SKM-1 (cell line): ENCODE data around the gene IGFBPL1.

ENCODE experiments used
- DNase-seq: peaks from one replicate; lab custom pipeline; 2025; ENCODE audit not compliant: unreplicated experiment; lab: John Stamatoyannopoulos, UW

The IGFBPL1 gene

DNA sequence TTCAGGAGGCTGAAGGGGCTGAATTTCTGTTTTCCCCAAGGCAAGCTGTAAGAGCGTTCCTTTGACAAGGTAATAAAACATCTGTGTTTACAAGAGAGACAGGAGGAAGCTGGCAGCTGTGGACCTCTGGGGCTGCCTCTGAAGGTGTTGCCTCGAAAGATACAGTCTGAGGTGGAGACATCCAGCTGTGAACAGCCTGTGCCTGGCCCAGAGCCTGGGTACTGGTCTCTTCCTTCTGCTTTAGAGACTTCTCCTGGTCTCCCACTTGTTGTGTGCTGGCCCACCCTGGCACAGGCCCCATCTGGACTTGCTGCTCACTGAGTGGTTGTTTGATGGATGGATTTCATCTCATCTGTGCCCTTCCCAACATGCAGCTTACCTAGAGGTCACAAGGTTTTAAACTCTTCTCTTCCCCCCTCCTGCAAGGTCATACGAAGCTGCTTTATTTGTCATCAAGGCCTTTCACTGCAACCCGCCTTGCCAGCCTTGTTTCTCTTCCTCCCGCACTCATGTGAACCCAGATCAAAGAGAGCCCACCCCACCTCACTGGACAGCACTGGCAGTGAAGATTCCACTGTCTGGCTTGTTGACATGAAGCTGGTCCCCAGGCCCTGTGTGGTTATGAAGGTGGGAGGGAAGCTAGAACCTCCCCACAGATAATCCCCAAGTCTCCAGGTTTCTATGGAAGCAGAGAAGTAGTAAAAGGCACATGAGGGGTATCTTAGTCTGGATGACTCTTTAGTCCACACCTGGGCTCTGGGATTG is 66.7 kb downstream of the IGFBPL1 start:
- DNase-seq = no peak

DNA sequence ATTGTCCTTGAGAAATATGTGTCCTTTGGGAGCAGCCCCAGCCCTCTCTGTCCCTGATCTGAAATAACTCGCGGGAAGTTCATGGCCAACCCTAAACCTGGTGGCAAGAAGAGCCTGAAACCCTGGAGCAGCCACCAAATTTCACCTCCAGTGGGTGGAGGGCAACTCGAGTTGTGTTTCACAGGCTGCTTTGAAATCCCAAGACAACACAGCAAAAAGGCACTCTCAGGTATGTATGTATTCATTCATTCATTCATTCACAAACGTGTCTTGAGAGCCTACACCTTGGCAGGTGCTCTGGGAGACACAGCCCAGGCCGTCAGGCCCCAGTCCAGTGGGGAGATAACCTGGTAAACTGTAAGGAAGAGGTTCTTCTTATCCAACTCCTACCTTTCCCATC is 67.4 kb downstream of the IGFBPL1 start:
- DNase-seq = no peak
